NCI-H748 treated with DMSO at 0.1 percent for 48 hours (cell line): ENCODE measurements around the gene PDLIM7.

Experiments
- DNase-seq: peaks from one replicate; lab custom pipeline; 2025; lab: John Stamatoyannopoulos, UW

PDLIM7 gene

GRCh38 chr5:177474846-177475562, 22.4 kb downstream of the PDLIM7 start:
- DNase-seq, result no peak

GRCh38 chr5:177474002-177474476, 23.4 kb downstream of the PDLIM7 start:
- no peak for DNase-seq

GRCh38 chr5:177473443-177474001, 23.9 kb downstream of the PDLIM7 start, which contains the start of gene DBN1:
TSS of gene DBN1 (minus strand) at chr5:177473634. CDS start at chr5:177473521, 113 bp downstream.
- peak; percentile 23 for DNase-seq

- DNase-seq, result no peak
These were observed 24.7 kb downstream of the PDLIM7 start for GRCh38 chr5:177472460-177473442.

GRCh38 chr5:177471610-177472356, 25.6 kb downstream of the PDLIM7 start:
- DNase-seq, result no peak

- no peak for DNase-seq
These were observed 26.5 kb downstream of the PDLIM7 start for GRCh38 chr5:177470759-177471536.

- DNase-seq, result no peak
These were observed 27.5 kb downstream of the PDLIM7 start for GRCh38 chr5:177469750-177470525.

- DNase-seq, result peak; percentile 20
These were observed 28.4 kb downstream of the PDLIM7 start for GRCh38 chr5:177468685-177469628.

- DNase-seq, result no peak
These were observed 29.1 kb downstream of the PDLIM7 start for GRCh38 chr5:177468329-177468684.

GRCh38 chr5:177467436-177467835, 30.0 kb downstream of the PDLIM7 start:
- DNase-seq, result no peak

GRCh38 chr5:177466861-177467260, 30.5 kb downstream of the PDLIM7 start:
- DNase-seq, result no peak

GRCh38 chr5:177465044-177465443, 32.4 kb downstream of the PDLIM7 start:
- DNase-seq, result no peak

GRCh38 chr5:177462021-177462670, 35.3 kb downstream of the PDLIM7 start:
- no peak for DNase-seq

- DNase-seq, result no peak
These were observed 37.4 kb downstream of the PDLIM7 start for GRCh38 chr5:177459819-177460628.

GRCh38 chr5:177459357-177459756, 38.0 kb downstream of the PDLIM7 start:
- DNase-seq, result no peak

- no peak for DNase-seq
These were observed 38.5 kb downstream of the PDLIM7 start for GRCh38 chr5:177458912-177459350.

- no peak for DNase-seq
These were observed 39.3 kb downstream of the PDLIM7 start for GRCh38 chr5:177457852-177458681.
